Measurements from ENCODE around the gene AKAP6. TPM values are rescaled to one million over a fixed set of nuclear protein-coding genes. Genes with fewer than 3 reads are reported as not detected.

The AKAP6 gene
- total RNA-seq, 1 experiment from 2014 or later = 2.8 TPM

GRCh38 chr14:32733015-32733414 is 403.9 kb downstream of the AKAP6 start:
- Mint-ChIP-seq H3K4me1 (ENCODE audit: low read depth, unreplicated experiment) (no peaks in the 10 kb centered on the region), H3K27me3 (ENCODE audit: unreplicated experiment) (no peaks in the 10 kb centered on the region), H3K9me3 (ENCODE audit: low read depth, unreplicated experiment) (no peaks in the 10 kb centered on the region), H3K4me3 (ENCODE audit: low read depth, unreplicated experiment) (no peak overlapping the region), H3K27ac (ENCODE audit: unreplicated experiment) (no peak overlapping the region), H3K36me3 (ENCODE audit: insufficient read depth, unreplicated experiment) (no peaks in the 10 kb centered on the region)
- BruUV-seq (replicated peaks) = no TSS peak
- TF ChIP-seq, protein P1, sequence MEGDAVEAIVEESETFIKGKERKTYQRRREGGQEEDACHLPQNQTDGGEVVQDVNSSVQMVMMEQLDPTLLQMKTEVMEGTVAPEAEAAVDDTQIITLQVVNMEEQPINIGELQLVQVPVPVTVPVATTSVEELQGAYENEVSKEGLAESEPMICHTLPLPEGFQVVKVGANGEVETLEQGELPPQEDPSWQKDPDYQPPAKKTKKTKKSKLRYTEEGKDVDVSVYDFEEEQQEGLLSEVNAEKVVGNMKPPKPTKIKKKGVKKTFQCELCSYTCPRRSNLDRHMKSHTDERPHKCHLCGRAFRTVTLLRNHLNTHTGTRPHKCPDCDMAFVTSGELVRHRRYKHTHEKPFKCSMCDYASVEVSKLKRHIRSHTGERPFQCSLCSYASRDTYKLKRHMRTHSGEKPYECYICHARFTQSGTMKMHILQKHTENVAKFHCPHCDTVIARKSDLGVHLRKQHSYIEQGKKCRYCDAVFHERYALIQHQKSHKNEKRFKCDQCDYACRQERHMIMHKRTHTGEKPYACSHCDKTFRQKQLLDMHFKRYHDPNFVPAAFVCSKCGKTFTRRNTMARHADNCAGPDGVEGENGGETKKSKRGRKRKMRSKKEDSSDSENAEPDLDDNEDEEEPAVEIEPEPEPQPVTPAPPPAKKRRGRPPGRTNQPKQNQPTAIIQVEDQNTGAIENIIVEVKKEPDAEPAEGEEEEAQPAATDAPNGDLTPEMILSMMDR (IDR thresholded peaks at IDR 0.05; ENCODE audit: unreplicated experiment) = no peak
- no peak for DNase-seq
- CTCF ChIA-PET = no interaction called here
- intact Hi-C loops (cut with micrococcal nuclease; ENCODE audit: unreplicated experiment) = no loop called here

GRCh38 chr14:32734261-32734660 is 405.2 kb downstream of the AKAP6 start:
- H3K4me1 Mint-ChIP-seq (ENCODE audit: low read depth, unreplicated experiment) = no peaks in the 10 kb centered on the region
- H3K27me3 Mint-ChIP-seq (ENCODE audit: unreplicated experiment) = no peaks in the 10 kb centered on the region
- intact Hi-C loops (cut with micrococcal nuclease; ENCODE audit: unreplicated experiment) = no loop called here
- no peaks in the 10 kb centered on the region for H3K36me3 Mint-ChIP-seq (ENCODE audit: insufficient read depth, unreplicated experiment)
- DNase-seq = no peak
- TF ChIP-seq, protein P1 (IDR thresholded peaks at IDR 0.05; ENCODE audit: unreplicated experiment) = no peak
- no TSS peak for BruUV-seq (replicated peaks)
- H3K9me3 Mint-ChIP-seq (ENCODE audit: low read depth, unreplicated experiment) = no peaks in the 10 kb centered on the region
- H3K4me3 Mint-ChIP-seq (ENCODE audit: low read depth, unreplicated experiment) = no peak overlapping the region
- H3K27ac Mint-ChIP-seq (ENCODE audit: unreplicated experiment) = no peak overlapping the region
- CTCF ChIA-PET = no interaction called here

DNA sequence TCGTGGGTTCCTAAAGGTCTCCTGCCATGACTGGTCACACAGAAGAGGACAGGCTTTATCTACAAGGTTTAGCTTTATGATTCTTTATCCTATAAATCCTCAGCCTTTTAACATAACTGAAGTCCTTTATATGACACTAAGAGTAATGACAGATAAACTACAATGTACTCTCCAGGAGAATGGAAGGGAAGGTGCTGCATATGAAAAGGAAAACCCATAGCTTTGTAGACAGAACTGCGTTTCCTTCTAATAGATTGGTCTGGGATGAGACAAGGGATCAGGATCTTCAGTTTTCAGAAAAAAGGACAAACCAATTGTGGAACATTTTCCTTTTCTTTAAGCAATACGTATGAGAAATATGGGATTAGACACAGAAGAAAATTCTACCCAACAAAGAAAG is 408.5 kb downstream of the AKAP6 start:
- CTCF ChIA-PET = no interaction called here
- Mint-ChIP-seq H3K4me1 (ENCODE audit: low read depth, unreplicated experiment) (no peaks in the 10 kb centered on the region), H3K4me3 (ENCODE audit: low read depth, unreplicated experiment) (no peak overlapping the region), H3K27me3 (ENCODE audit: unreplicated experiment) (no peaks in the 10 kb centered on the region), H3K9me3 (ENCODE audit: low read depth, unreplicated experiment) (no peaks in the 10 kb centered on the region), H3K27ac (ENCODE audit: unreplicated experiment) (no peak overlapping the region), H3K36me3 (ENCODE audit: insufficient read depth, unreplicated experiment) (no peaks in the 10 kb centered on the region)
- TF ChIP-seq, protein P1 (IDR thresholded peaks at IDR 0.05; ENCODE audit: unreplicated experiment) = no peak
- DNase-seq = no peak
- intact Hi-C loops (cut with micrococcal nuclease; ENCODE audit: unreplicated experiment) = no loop called here
- BruUV-seq (replicated peaks) = no TSS peak

GRCh38 chr14:32738206-32738871 is 409.2 kb downstream of the AKAP6 start:
- H3K36me3 Mint-ChIP-seq (ENCODE audit: insufficient read depth, unreplicated experiment) = no peaks in the 10 kb centered on the region
- no TSS peak for BruUV-seq (replicated peaks)
- intact Hi-C loops (cut with micrococcal nuclease; ENCODE audit: unreplicated experiment) = no loop called here

More at GRCh38 chr14:32738206-32738871, 409.2 kb downstream of the AKAP6 start:
- TF ChIP-seq, protein P1 (IDR thresholded peaks at IDR 0.05; ENCODE audit: unreplicated experiment) = no peak
- no peak overlapping the region for H3K4me3 Mint-ChIP-seq (ENCODE audit: low read depth, unreplicated experiment)
- no peaks in the 10 kb centered on the region for H3K27me3 Mint-ChIP-seq (ENCODE audit: unreplicated experiment)
- H3K27ac Mint-ChIP-seq (ENCODE audit: unreplicated experiment) = no peak overlapping the region
- no peak for DNase-seq
- CTCF ChIA-PET = no interaction called here
- H3K4me1 Mint-ChIP-seq (ENCODE audit: low read depth, unreplicated experiment) = no peaks in the 10 kb centered on the region
- no peaks in the 10 kb centered on the region for H3K9me3 Mint-ChIP-seq (ENCODE audit: low read depth, unreplicated experiment)
